Peyer's patch (tissue), 4 donors: ENCODE results near the gene CTNNA2. TPM values are rescaled to one million over a fixed set of nuclear protein-coding genes. Genes with fewer than 3 reads are reported as not detected.

ENCODE experiments used
- DNase-seq, 3 donors: peaks; one replicate each; pipeline ENCODE4 v3.0.0-alpha.2; 2017 to 2019
- H3K27ac ChIP-seq, 4 donors: fragments of 200-600 bp; sonication (generic); one replicate each; pipeline ENCODE4 v1.5.1; 2016 to 2019
- H3K27me3 ChIP-seq, 2 donors: fragments of 200-600 bp; sonication (generic); one replicate each; pipeline ENCODE4 v1.5.1; 2019
- H3K36me3 ChIP-seq, 3 donors: fragments of 200-600 bp; sonication (generic); one replicate each; pipeline ENCODE4 v1.5.1; 2016 to 2019
- H3K4me1 ChIP-seq, 4 donors: fragments of 200-600 bp; sonication (generic); one replicate each; pipeline ENCODE4 v1.5.1; 2016 to 2019
- H3K4me3 ChIP-seq, 4 donors: fragments of 200-600 bp; sonication (generic); 1 replicate in 3 of 4; 2 replicates in 1 of 4; pipeline ENCODE4 v1.5.1; 2016 to 2019; ENCODE audit warnings: mild to moderate bottlenecking in 1 of 4
- H3K9me3 ChIP-seq, 4 donors: fragments of 200-600 bp; sonication (generic); one replicate each; pipeline ENCODE4 v1.5.1; 2016 to 2019; ENCODE audit warnings: mild to moderate bottlenecking in 1 of 4
- POLR2A ChIP-seq, 2 donors: fragments of 450-650 bp; IDR thresholded peaks; one replicate each; pipeline ENCODE4 v1.5.1; 2017; ENCODE audit warnings: antibody characterized with exemption in 2 of 2, mild to moderate bottlenecking in 2 of 2, moderate library complexity in 2 of 2
- small RNA-seq, 2 donors: library from RNA; depleted of rRNA; stranded (forward); fragments of <200 nt; gene quantifications; one replicate each; pipeline ENCODE3, GENCODE V24; 2016
- total RNA-seq, 4 donors: library from RNA; depleted of rRNA; stranded (reverse); fragments of >200 nt; gene quantifications; one replicate each; pipeline ENCODE4 v1.1.0, GENCODE V29; 2016
- TF ChIP-seq, protein P1 (sequence below), 6 experiments: fragments of 450-650 bp in 4 of 6; fragments of 200-600 bp in 2 of 6; sonication (generic) in 1 of 6; IDR thresholded peaks; one replicate each; pipeline ENCODE4 v1.5.1; 2017 to 2019; ENCODE audit warnings: antibody characterized with exemption in 6 of 6, mild to moderate bottlenecking in 3 of 6, moderate library complexity in 1 of 6

Gene CTNNA2
- total RNA-seq, 4 donors from 2014 or later = 0.67 to 5.3 (median 0.88) TPM; not detected in 1

DNA sequence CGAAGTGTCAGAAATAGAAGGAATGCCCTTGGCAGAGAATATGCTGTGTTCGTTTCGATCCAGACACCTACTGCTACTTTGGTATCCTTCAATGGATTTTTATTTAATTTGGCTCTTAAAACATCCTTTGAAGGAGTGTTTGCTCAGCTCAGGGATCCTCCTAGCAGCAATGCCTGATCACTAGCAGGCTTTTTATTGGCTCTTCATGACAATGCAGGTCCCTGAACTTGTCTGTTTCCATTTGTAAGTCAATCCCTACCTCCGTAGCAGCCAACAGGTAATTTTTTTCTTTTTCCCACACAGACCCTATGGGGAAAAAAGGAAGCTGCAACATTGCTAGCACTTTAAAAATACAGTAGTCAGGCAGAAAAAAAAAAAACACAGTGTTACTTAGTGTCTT lies 1157.9 kb downstream of the CTNNA2 start:
- Histone ChIP-seq H3K27ac (no peak overlapping the region), H3K27me3 (no peaks in the 10 kb centered on the region), H3K36me3 (no peaks in the 10 kb centered on the region), H3K9me3 (no peaks in the 10 kb centered on the region), H3K4me1 (no peaks in the 10 kb centered on the region), H3K4me3 (no peak overlapping the region)
- no peak for DNase-seq
- TF ChIP-seq POLR2A (IDR thresholded peaks at IDR 0.05) = no peak
- TF ChIP-seq, protein P1, sequence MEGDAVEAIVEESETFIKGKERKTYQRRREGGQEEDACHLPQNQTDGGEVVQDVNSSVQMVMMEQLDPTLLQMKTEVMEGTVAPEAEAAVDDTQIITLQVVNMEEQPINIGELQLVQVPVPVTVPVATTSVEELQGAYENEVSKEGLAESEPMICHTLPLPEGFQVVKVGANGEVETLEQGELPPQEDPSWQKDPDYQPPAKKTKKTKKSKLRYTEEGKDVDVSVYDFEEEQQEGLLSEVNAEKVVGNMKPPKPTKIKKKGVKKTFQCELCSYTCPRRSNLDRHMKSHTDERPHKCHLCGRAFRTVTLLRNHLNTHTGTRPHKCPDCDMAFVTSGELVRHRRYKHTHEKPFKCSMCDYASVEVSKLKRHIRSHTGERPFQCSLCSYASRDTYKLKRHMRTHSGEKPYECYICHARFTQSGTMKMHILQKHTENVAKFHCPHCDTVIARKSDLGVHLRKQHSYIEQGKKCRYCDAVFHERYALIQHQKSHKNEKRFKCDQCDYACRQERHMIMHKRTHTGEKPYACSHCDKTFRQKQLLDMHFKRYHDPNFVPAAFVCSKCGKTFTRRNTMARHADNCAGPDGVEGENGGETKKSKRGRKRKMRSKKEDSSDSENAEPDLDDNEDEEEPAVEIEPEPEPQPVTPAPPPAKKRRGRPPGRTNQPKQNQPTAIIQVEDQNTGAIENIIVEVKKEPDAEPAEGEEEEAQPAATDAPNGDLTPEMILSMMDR (IDR thresholded peaks at IDR 0.05) = no peak

DNA sequence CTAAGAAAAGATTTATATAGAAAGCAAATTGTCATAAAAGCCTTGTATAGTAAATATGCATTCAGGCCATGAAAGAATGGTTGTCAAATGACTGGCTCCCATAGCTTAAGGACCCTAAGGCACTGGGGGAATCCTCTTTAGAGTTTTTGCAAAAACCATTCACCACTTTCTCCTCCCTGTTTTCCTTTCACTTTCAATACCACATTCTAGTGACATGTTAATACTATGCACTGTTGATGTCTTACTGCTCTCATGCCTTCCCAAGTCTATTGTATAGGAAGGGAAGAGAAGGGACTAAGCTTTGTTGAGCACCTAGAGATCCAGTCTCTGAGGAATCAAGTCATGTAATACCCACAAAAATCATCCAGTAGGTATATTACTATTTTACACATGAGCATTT lies 1174.7 kb downstream of the CTNNA2 start:
- H3K27me3 ChIP-seq = no peaks in the 10 kb centered on the region
- no peaks in the 10 kb centered on the region for H3K9me3 ChIP-seq
- H3K27ac ChIP-seq = no peak overlapping the region
- no peak for DNase-seq
- TF ChIP-seq, protein P1 (IDR thresholded peaks at IDR 0.05) = no peak
- no peak for TF ChIP-seq POLR2A (IDR thresholded peaks at IDR 0.05)
- no peaks in the 10 kb centered on the region for H3K4me1 ChIP-seq
- H3K4me3 ChIP-seq = no peak overlapping the region
- H3K36me3 ChIP-seq = no peaks in the 10 kb centered on the region

DNA sequence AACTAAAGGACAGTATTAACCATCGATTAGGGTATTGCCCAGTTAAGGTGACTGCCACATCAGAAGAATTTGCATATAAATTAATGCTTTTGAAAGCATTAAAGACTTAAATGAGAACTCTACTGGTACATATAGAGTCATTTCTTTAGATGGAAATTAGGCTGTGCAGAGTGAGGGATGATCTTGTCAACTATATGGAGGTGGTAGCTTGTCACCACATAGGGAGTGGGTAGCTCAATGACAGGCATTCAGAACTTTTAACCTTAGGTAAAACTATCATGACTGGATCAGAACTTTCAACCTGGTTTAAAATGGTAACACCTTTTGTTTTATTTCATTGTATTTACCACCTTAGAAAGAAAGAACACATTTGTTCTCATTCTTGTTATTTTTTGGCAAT lies 1176.3 kb downstream of the CTNNA2 start:
- H3K9me3 ChIP-seq = no peaks in the 10 kb centered on the region
- no peaks in the 10 kb centered on the region for H3K27me3 ChIP-seq
- TF ChIP-seq, protein P1 (IDR thresholded peaks at IDR 0.05) = no peak
- TF ChIP-seq POLR2A (IDR thresholded peaks at IDR 0.05) = no peak
- no peak overlapping the region for H3K4me3 ChIP-seq
- no peaks in the 10 kb centered on the region for H3K36me3 ChIP-seq
- no peaks in the 10 kb centered on the region for H3K4me1 ChIP-seq
- DNase-seq = no peak
- H3K27ac ChIP-seq = no peak overlapping the region

Small RNAs within 50 kb of the gene (small RNA-seq; reads per million reads assigned to genes)
- 0 reads per million in 2 donors for gene MIR4264
- gene MIR8080 = 0 reads per million in 2 donors
- gene RNU6-561P = 0 reads per million in 2 donors
